HG03439 (cell line): Measurements from ENCODE around the gene LIMS1.
"Not testable (repeated sequence)": the region's sequence is repeated elsewhere in the genome, so short reads cannot be mapped to it uniquely, and the experiment has no call there.

Experiments used
- ATAC-seq: cut with Tn5 transposase; IDR thresholded peaks from one replicate; pipeline ENCODE4 v1.9.1; 2021; ENCODE audit warnings: mild to moderate bottlenecking, moderate library complexity; ENCODE audit not compliant: unreplicated experiment

The LIMS1 gene

GRCh38 chr2:108657517-108657916 lies 123.2 kb downstream of the LIMS1 start:
- ATAC-seq, result not testable (repeated sequence)

GRCh38 chr2:108658553-108658952 lies 124.3 kb downstream of the LIMS1 start:
- not testable (repeated sequence) for ATAC-seq

GRCh38 chr2:108661493-108661892 lies 127.2 kb downstream of the LIMS1 start:
- ATAC-seq, result peak; percentile 44

GRCh38 chr2:108662207-108662612 lies 127.9 kb downstream of the LIMS1 start:
- ATAC-seq, result peak; percentile 87

- ATAC-seq, result not testable (repeated sequence)
Observed at GRCh38 chr2:108663346-108663745, 129.1 kb downstream of the LIMS1 start.

DNA sequence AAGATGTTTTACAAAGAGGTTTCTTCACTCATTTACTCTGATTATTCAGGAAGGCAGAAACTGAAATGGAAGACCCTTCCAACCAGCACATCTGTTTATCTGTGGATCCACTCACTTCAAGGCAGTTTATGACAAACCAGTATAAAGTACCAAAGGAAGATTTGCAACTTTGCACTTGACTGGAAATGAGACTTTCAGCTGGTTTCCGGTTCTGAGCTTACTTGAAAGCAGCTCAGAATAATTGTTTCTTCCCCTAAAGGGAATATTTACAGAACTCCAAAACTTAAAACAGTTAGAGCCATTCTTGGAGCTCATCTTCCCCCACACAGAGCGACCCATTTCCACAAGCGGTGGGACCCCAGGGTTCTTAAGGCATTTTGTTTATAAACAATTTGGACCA lies 129.8 kb downstream of the LIMS1 start:
- ATAC-seq, result not testable (repeated sequence)

GRCh38 chr2:108664979-108665378 lies 130.7 kb downstream of the LIMS1 start:
- ATAC-seq, result not testable (repeated sequence)

DNA sequence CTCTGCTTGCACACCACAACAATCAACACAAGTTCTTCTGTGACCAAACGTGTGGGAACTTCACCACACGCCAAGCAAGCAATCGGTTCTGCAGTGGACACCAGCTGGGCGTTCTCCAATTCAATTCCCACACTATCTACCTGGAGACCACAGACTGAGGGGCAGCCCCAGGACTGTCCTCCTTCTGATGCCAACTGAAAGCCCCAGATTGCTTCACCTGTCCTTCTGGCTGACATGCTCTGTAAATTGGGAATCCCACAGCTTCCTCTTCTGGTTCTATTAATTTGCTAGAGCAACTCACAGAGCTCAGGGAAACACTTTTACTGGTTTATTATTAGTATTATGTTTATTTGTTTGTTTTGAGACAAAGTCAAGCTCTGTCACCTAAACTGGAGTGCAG lies 131.7 kb downstream of the LIMS1 start:
- ATAC-seq, result not testable (repeated sequence)

DNA sequence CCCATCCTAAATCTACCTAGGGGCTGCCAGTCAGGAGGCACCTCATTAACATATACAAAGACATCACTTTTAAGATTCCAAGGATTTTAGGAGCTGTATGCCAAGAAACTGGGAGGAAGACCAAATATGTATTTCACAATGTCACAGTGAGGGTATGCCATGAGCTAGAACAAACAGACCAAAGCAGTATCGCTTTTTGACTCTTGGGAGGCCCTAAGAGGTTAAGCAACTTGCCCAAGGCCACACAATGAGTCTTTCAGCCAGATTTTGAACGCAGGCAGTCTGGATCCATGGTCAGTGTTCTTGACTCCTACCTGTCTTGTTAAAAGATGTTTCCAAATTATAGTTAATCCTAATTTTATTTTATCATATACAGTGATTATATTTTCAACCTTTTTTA lies 132.9 kb downstream of the LIMS1 start:
- not testable (repeated sequence) for ATAC-seq

DNA sequence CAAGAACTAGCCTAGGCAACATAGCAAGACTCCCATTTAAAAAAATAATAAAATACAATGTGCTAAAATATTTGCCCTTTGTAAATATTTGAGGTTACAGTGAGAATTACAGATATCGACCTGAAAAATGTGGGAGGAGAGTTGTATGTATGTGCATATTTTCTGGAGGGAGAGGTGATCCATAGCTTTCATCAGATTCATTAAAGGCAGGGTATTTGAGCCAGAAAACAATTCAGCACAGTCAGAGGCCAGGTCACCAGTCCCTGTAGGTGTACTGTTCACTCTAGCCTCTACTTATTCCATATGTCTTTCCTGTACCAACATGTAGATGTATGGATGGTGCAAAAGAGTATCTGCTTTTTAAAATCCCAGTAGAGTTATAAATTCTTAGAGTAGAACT lies 136.0 kb downstream of the LIMS1 start:
- ATAC-seq, result not testable (repeated sequence)

GRCh38 chr2:108672200-108672805 lies 138.0 kb downstream of the LIMS1 start:
- ATAC-seq, result not testable (repeated sequence)

- ATAC-seq, result not testable (repeated sequence)
Observed at GRCh38 chr2:108676522-108676921, 142.3 kb downstream of the LIMS1 start.

GRCh38 chr2:108677239-108677744 lies 143.0 kb downstream of the LIMS1 start:
- not testable (repeated sequence) for ATAC-seq

DNA sequence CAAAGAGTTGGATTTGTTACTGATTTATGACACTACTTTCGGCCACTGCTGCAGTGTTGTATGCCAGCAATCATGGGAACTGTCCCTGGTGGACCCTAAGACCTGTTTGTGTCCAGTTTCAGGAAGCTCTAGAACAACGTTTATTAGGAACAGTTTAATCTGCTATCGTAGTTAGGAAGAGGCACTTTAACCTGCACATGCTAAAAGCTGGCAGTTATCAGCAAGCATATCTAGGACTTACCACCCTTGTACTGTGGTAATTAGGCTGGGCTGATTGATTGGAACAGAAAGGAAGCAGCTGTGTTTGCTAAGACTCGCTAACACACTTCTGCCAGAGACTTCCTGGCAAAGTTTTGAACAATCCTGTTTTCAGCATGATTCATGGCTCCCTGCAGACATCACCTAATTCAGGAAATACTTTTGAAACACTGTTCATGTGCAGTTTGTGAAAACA lies 144.0 kb downstream of the LIMS1 start:
- ATAC-seq, result not testable (repeated sequence)

DNA sequence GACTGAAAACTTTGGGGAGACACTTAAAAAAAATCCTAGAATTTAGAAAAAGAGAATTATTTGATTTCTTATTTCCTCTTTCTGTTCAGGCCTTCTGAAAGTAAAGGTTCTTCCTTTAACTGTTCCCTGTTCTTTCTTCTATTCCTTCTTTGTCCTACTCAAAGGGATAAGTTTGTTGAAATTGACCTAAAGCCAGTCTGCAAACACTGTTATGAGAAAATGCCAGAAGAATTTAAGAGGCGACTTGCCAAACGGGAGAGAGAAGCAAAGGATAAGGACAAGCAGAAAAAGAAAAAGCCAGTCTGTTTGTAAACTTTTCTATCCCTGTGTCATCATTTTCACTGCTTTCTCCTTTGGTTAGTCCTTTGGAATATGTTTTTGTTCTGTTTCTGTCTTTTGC lies 146.5 kb downstream of the LIMS1 start:
- ATAC-seq, result not testable (repeated sequence)

DNA sequence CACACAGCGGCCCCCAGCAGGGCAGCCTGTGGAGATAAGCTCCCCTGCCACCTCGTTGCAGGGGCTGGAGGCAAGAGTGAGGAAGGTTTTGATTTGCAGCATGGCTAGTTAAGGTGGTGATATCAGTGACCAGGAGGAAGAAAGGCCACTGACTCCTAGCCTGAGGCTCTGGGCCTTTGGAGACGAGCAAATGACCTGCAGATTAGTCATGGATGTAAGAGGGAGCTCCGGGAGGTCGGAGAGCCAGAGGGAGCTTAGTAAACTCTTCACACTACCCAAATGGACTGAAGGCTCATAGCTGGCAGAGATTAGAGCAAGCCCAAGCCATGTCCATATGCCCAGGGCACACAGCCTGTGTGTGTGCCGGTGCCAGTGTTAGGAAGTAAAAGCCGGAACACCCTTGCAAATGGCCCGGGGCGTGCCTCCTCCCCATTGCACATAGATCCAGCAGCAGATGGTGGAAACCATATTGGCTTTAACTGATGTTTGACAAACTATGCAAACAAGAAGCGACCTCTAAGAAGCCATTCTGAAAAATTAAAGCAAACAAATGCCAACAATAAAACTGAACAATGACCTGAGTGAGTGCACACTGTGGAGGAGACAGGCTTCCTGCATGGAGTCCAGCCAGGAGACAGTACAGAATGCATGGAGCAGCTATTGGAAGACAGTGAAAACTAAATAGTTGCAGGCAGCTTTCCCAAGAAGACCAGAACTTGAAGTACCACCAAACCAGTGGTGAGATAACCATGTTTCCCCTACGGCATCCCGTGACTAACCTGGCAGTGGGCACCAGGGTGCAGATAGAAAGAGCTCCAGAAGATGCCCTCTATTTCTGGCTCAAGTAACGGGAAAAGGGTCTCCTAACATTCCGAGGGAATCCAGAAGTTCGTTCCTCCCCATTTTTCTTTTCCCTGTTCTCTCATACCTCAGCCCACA lies 154.8 kb downstream of the LIMS1 start:
- ATAC-seq, result not testable (repeated sequence)

DNA sequence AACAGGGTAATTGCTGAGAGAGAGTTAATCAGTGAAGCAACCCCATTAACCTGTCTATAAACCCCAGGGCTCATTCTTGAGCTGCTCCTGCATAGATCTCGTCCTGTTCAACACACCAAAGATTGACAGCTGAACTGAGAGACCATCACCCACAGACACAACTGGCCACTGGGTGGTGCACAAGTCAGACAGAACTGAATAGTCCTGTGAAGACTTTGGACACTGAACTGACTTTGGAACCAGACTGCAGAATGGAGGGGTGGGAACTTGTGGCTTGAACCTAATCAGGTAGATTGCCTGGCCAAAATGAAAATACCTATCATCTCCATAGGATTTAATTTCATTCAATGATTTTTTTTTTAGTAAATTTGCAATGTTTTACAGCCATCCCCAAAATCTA lies 155.7 kb downstream of the LIMS1 start:
- ATAC-seq, result not testable (repeated sequence)

GRCh38 chr2:108691447-108691846 lies 157.2 kb downstream of the LIMS1 start:
- ATAC-seq, result no peak

GRCh38 chr2:108701208-108701607 lies 166.9 kb downstream of the LIMS1 start:
- no peak for ATAC-seq

DNA sequence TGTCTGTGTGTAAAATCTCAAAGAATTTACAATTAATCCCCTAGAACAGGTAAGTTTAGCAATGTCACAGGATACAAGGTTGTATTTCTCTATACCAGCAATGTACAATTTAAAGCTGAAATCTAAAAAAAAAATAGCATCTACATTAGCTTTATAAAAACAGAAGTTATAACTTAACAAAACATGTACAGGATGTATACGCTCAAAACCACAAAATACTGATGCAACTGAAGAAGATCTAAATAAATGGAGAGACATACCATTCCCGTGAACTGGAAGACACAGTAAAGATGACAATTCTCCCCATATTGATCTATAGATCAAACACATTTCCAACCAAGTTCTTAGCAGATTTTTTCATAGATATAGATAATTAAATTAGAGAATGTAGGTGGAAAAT lies 167.5 kb downstream of the LIMS1 start:
- ATAC-seq, result no peak

DNA sequence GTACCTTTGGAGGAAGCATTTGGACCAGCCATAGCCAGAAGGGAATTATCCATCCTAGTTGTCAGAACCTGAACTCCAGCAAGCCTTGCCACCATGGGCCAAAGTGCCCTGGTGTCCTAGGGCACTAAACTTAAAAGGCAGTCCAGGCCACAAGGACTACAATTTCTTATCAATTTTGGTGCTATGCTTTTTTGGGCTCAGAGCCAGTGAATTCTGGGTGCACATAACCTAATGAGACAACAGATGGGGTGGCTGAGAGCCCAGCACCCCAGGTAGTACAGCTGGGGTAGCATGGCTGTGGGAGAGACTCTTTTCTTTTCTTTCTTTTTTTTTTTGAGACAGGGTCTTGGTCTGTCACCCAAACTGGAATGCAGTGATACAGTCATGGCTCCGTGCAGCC lies 170.6 kb downstream of the LIMS1 start:
- ATAC-seq, result no peak

DNA sequence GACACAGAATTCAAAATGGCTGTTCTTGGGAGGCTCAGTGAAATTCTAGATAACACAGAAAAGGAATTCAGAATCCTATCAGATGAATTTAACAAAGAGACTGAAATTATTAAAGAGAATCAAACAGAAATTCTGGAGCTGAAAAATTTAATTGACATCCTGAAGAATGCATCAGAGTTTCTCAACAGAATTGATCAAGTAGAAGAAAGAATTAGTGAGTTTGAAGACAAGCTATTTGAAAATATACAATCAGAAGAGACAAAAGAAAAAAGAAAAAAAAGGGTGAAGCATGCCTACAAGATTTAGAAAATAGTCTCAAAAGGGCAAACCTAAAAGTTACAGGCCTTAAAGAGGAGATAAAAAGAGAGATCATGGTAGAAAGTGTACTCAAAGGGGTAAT lies 173.0 kb downstream of the LIMS1 start:
- ATAC-seq, result no peak
